HG03354 (cell line): ENCODE data around the gene DGCR8.

Experiments used
- ATAC-seq: cut with Tn5 transposase; IDR thresholded peaks from one replicate; pipeline ENCODE4 v1.9.1; 2021; ENCODE audit warnings: mild to moderate bottlenecking; ENCODE audit not compliant: unreplicated experiment, poor library complexity, severe bottlenecking

Gene DGCR8

DNA sequence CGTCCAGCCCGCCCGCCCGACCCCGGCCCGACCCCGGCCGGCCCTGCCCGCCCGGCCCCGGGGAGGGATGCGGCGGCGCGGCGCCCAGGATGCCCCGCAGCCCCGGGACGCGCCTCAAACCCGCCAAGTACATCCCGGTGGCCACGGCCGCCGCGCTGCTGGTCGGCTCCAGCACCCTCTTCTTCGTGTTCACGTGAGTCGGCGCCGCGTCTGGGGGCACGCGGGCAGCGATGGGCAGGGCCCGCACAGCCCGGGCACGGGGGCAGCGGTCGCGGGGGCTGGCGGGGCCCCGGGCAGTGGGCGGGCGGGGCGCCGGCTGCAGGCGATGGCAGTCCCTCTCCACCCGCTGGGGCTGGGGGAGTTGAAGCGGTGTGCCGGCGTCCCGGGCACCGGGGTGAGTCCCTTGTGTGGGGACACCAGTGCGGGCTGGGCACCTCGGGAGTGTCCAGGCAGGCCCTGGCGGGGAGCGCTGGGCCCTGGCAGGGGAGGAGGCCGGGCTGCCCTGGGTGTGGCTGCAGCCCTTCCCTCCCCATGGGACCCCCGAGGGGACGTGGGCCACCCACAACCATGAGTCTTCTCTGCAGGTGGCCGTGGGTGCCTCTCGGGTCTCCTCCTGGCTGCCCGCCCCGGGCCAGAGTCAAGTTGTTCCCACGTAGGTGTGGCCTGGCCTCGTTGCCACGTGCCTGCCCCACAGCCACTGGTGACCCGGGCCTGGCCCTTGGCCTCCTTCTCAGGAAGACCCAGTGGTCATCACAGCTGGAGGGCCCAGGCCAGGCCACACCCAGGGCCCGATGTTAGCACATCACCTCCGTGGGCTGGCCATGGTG lies 52.0 kb downstream of the DGCR8 start:
- peak; percentile 14 for ATAC-seq

DNA sequence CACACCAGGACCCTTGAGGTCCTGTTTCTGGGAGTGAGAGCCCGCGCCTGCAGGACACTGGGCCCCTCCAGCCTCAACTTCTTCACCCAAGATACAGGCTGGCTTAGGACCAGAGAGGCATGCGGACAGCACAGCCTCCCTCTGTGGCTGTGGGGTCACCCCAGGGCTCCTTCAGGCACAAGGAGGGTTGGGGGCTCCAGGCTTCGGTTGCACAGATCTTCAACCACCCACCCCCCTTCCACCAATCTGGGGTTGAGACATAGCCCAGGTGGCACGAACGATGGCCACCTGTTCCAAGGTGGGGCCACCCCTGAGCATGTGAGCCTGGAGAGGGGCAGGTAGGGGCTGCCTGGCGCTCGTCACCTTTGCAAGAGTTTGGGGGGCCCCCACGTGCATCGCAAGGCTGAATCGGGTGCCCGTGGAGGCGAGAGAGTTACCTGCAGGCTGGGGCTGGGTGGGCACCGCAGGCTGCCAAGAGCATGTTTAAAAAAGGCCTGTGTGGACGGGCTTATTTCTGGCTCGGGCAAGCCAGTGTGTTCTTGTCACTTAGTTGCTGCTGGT lies 52.7 kb downstream of the DGCR8 start:
- no peak for ATAC-seq

- ATAC-seq, result no peak
Observed at GRCh38 chr22:20133930-20134549, 54.0 kb downstream of the DGCR8 start.

DNA sequence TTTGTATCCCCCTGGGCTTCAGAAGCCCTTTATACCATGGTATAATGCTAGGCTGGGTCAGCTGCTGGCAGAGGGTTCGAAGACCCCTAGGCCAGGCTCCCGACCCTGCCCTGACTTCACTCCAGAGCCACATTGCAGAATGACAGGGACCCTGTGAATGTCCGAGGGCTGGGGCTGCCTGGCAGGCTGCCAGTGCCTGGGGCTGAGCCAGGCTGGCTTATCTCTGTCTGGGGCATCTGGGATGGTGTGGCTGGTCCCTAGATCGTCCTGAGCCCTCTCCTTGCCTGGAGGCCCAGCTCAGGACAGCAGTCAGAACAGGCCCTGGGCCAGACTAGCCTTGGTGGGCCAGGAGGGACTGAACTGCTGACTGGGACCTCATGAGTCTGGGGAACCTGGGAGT lies 55.2 kb downstream of the DGCR8 start:
- ATAC-seq, result no peak

GRCh38 chr22:20135806-20136602 lies 56.0 kb downstream of the DGCR8 start:
- ATAC-seq, result no peak

DNA sequence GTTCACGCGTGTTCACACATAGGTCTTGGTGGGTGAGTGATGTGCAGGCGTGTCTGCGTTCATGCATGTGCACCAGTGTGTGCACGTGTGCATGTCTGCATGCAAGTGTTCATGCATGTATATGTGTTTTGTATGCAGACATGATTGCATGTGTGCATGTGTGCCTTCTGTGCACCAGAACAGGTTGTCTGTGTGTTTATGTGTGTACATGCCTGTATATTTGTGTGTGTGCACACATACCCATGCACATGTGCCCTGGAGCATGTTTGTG lies 56.5 kb downstream of the DGCR8 start:
- ATAC-seq, result no peak

- ATAC-seq, result no peak
Observed at GRCh38 chr22:20137113-20137512, 57.1 kb downstream of the DGCR8 start.

GRCh38 chr22:20137671-20138416 lies 57.8 kb downstream of the DGCR8 start:
- ATAC-seq, result no peak

DNA sequence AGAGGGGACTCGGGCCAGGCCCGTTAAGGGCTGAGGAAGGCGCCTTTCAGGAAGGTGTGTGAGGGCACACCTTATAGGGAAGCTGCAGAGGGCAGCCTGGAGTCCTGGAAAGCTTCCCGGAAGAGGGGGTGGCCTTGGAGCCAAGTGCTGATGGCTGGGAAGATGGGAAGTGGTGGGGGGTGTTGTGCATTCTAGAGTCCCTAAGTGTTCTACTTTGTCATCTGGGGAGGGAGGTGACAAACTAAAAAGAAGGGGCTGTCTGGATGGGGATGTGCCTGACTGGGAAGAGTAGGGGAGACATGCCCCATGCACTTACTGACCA lies 58.3 kb downstream of the DGCR8 start:
- ATAC-seq, result no peak

DNA sequence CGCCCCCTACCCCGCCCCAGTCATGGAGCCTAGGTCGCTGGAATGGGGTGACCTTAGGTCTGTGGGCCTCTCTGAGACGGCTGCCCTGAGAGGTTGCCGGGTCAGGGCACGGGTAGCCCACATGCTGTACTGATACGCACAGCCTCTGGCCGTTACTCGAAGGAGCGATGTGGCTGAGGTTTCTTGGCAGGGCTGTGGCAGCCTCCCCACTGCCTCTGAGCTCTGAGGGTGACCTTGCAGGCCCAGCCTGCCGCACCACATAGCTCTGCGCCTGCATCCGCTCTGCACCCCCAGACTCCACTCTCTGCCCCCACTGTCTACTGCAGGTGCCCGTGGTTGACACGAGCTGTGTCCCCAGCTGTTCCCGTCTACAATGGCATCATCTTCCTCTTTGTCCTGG lies 58.8 kb downstream of the DGCR8 start:
- ATAC-seq, result no peak

DNA sequence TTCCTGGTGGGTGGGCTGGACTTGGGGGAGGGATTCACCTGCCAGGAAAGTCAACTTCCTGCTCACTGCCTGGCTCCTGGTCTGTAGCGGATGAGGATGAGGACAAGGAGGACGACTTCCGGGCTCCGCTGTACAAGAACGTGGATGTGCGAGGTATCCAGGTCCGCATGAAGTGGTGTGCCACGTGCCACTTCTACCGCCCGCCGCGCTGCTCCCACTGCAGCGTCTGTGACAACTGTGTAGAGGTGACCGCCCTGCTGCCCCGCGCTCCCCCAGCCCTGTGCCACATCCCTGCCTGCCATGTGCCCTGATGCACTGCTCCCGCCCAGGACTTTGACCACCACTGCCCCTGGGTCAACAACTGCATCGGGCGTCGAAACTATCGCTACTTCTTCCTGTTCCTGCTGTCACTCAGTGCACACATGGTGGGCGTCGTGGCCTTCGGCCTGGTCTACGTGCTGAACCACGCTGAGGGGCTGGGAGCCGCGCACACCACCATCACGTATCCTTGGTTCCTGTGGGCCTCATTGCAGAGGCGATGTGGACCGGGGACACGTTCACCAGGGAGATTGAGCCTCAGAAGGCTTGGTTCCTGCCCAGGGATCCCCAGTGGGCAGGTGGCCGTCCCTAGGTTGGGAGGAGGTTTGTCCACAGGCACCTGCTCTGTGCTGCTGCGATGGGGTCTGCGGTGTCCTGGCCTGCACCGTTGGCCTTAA lies 59.5 kb downstream of the DGCR8 start:
- no peak for ATAC-seq

GRCh38 chr22:20140107-20140445 lies 60.0 kb downstream of the DGCR8 start:
- no peak for ATAC-seq

GRCh38 chr22:20140521-20140964 lies 60.5 kb downstream of the DGCR8 start:
- no peak for ATAC-seq

DNA sequence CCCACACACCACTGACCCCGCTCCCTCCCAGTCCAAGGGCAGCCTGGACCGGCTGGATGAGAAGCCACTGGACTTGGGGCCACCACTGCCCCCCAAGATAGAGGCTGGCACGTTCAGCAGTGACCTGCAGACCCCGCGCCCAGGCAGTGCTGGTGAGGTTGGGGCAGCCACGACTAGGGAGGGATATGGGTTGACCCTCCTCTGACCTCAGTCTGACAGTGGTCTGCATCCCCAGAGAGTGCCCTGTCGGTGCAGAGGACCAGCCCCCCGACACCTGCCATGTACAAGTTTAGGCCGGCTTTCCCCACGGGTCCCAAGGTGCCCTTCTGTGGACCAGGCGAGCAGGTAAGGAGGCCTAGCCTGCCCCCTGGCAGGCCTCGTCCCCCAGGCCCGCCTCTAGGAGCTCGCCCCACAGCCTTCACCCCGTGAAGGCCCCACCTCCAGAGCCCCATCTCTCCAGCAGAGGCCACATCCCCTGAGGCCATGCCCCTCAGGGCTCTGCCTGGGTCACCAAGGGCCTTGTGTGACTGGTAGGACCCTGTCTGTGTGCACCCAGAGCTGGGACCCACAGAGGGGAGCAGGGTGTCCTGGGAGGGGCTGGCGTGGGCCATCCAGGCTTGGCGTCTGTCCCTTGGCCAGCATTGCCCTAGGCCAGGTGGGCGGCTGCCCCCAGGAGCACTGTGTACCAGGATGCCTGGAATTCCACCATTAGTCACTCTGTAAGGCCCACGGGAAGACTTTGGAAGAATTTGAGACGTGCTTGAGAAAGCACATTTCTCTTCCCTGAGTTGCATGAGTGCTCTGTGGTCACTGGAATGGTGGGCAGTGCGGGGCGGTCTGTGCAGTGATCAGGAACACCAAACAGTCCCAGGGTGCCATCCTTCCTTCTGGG lies 61.4 kb downstream of the DGCR8 start:
- ATAC-seq, result no peak

GRCh38 chr22:20142711-20143621 lies 62.9 kb downstream of the DGCR8 start:
- no peak for ATAC-seq

- ATAC-seq, result no peak
Observed at GRCh38 chr22:20143883-20144665, 64.0 kb downstream of the DGCR8 start.
